Suppressor macrophage treated with lipopolysaccharide for 1 hour (primary cell): ENCODE results near the gene ZMYM4.
A peak's percentile ranks its signal among the peaks of the same experiment; 100 is the strongest.

ENCODE experiments used
- DNase-seq, 3 donors: peaks; one replicate each; pipeline ENCODE4 v3.0.0-alpha.2; 2020 to 2022

Gene ZMYM4

DNA sequence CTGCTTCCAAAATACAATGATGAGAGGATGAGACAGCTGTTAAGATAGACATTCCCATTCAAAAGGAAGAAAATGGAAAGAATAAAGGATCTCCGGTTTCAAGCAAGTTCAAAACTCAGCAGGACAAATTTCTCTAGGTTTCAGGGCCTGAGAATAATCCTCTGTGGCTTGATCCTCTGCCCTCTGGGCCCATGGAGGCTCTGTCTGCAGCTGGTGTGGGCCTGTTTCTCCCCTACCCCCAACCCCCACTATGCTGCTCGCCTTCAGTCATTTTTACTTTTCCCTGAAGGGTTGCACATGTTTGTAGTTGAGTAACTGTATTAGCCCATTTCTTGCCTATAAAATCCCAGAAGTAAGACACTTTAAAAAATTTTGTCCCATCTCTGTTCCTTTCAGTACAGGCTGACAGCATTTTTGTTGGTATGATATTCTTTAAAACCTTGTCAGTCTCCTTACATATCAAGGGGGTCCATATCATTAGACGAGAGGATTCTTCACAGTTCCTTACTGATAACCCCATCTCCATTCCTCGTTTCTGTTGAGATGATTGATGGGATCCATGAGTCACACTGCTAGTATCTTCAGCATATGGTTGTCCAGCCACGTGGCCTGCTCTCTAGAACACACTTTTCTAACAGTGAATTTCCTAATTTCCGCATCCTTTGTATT, 10.5 kb downstream of the ZMYM4 start:
- DNase-seq: no peak

DNA sequence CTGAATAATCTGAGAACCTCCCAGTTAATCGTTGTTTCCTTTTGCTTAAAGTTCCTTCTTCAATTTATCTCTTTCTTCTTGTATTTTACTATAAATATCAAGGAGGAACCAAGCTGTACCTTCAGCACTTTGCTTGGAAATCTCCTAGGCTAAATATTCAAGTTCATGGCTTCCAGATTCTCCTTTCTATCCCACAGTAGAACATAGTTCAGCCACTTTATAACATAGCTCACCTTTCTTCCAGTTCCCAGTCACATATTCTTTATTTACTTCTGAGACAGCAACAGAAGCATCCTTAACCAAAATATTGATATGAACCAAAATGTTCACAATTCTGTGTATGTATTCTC, 11.0 kb downstream of the ZMYM4 start:
- DNase-seq: no peak

DNA sequence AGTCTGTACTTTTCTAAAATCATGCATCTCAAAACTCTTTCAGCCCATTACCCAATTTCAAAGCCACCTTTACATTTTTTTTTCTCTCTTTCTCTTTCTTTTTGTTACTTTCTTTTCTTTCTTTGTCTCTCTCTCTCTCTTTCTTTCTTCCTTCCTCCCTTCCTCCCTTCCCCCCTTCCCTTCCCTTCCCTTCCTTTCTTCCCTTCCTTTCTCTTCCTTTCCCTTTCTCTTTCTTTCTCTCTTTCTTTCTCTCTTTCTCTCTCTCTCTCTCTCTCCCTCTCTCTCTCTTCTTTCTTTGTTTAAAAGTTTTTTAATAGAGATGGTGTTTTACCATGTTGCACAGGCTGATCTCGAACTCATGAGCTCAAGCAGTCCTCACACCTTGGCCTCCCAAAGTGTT, 11.5 kb downstream of the ZMYM4 start:
- no peak for DNase-seq

DNA sequence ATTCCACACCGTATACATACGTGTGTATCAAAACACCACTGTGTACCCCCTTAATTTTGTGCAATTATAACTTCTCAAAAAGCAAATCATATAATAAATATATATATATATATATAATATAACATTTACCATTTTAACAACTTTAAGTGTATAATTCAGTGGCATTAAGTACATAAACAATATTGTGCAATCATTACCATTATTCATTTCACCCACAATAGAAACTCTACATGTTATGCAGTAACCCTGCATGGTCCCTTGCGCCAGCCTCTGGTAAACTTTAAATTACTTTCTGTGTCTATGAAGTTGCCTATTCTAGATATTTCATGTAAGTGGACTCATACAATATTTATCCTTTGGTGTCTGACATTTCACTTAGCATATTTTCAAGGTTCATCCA, 13.1 kb downstream of the ZMYM4 start:
- no peak for DNase-seq

DNA sequence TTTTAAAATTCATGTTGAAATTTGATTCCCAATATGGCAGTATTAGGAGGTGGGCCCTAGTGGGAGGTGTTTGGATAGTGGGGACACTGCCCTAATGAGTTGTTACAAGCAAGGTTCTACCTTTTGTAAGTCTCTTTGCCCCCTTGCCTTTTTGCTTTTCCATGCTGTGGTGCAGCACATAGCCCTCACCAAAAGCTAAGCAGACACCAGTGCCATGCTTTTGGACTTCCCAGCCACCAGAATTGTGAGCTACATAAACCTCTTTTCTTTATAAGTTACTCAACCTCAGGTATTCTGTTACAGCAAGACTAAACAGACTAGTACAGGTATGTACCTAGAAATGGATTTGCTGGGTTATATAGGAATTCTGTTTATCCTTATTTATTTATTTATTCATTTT, 13.7 kb downstream of the ZMYM4 start:
- DNase-seq: no peak

DNA sequence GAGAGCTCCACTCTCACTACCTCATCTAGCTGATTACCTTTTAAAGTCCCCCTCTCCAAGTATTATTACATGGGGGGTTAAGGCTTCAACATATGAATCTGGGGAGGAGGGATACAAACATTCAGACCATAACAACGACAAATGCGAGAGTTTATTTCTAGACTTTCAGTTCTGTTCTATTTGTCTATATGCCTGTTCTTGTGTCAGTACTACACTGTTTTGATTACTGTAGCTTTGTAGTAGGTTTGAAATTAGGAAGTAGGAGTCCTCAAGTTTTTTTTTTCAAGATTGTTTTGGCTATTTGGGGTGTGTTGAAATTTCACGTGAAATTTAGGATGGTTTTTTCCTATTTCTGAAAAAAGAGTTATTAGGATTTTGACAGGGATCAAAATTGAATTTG, 16.3 kb downstream of the ZMYM4 start:
- no peak for DNase-seq

DNA sequence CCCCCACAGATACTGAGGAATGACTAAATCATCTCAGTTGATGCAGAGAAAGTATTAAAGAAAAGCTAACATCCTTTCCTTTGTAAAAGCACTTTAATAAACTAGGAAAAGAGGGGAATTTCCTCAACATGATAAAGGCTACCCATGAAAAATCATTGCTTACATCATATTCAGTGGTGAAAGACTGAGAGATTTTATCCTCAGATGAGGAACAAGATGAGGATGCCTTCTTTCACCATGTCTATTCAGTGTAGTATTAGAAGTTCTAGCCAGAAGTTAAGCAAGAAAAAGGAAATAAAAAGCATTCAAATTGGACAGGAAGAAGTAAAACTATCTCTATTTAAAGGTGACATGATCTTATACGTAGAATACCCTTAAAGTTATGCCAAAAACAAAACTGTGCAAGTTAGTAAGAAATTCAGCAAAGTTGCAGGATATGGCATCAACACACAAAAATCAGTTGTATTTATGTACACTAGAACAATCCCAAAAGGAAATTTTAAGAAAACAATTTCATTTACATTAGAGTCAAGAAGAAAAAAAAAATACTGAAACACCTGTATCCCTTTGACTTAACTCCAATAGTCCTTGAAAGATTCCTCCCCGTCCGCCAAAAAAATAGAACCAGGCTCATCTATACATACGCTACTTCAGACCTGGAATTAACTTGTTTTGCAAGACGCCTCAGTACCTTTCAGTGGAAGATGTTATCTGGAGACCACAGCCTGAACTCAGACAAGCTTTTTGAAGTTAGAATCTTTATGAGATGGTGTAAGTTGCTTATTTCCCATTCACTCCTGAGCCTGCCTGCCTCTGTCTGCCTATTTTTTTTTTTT, 17.5 kb downstream of the ZMYM4 start:
- DNase-seq: peak; percentile 40 to 64 (median 64)

DNA sequence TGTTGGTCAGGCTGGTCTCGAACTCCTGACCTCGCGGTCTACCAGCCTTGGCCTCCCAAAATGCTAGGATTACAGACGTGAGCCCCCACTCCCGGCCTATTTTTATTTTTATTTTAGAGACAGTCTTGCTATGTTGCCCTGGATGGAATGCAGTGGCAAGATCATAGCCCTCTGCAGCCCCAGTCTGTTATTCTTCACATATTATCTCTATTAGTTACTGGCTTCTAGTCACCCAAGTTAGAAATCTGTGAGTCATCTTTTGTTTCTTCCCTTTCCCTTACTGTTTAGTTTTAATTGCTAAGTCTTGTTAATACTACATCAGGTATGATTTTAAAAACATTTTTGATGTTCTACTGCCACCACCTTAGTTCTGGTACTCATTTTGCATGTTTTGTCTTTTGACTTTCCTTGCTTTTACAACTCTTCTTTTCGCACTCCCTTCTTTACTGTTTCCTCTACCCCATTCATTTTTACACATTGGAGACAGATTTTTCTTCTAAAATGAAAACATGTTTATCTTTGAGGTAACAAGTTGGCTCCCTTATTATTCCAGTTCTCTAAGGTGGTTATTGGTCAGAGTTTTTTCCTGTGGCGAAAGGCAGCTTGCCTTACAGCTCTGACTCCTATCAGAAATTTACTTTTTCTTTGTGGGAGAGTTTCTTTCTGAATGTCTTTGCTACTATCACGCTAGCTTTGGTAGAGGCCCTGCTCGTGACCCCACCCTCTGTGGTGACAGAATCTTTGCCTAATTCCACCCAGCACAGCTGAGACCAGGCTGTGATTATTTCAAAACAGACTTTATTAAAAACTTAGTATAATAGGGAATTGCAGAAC, 19.5 kb downstream of the ZMYM4 start:
- peak in 1 of 3 donors; percentile 18 for DNase-seq

DNA sequence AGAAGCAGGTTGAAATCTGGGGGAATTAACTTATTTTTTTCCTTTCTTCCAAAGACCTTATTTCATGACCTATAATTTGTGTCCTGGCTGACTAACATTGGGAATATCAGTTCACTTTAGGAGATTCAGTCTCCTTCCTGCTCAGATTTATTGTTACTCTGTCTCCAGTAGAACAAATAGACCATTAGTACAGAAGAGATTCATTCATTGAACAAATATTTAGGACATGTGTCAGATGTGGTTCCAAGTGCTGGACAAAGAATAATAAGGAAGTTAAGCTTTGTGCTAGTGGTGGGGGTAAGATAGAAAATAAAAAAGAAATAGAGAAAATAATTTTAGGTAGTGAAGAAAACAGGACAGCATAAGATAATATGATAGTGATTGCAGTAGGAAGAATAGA, 20.3 kb downstream of the ZMYM4 start:
- no peak for DNase-seq

DNA sequence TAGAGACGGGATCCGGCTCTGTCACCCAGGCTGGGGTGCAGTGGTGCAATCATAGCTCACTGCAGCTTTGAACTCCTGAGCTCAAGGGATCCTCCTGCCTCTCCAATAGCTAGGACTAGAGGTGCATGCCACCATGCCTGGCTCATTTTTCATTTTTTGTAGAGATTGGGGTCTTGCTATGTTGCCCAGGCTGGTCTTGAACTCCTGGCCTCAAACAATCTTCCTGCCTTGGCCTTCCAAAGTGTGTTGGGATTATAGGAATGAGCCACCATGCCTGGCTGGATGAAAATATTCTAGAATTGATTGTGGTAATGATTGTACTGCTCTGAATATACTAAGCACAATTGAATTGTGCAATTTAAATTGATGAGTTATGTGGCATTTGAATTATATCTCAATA, 21.9 kb downstream of the ZMYM4 start:
- DNase-seq: no peak

DNA sequence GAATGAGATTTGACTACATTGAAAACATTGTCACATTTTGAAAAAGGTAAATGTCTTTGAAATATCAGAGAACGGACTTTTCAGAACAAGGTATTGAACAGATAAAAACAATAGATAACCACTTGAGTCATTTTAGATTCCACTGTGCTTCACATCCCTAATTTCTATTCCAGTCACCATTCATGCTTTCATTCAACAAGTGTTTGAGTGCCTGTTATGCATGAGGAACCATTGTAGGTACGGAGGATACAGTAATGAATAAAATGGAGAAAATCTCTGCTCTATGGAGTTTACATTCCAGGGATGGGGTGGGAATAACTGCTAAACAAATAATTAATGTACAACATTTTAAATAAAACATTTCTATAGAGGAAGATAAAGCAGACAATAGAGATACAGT, 26.3 kb downstream of the ZMYM4 start:
- no peak for DNase-seq

DNA sequence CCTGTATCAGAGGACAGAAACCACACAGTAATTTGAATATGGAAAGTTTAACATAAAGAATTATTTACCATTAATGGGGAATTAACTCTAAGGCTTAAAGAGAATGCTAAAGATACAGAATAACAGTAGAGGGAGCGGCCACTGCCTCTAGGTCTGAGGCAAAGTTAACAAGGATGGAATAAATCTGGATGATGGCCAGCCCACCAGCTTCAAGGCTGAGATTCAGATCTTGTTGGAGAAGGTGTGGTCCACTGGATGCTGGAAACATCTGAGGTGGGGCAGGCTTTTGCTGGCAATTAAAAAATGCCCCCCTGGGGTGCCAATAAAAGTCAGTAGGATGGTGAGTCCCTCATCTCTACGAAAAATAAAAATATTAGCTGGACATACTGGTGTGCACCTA, 29.4 kb downstream of the ZMYM4 start:
- DNase-seq: no peak

DNA sequence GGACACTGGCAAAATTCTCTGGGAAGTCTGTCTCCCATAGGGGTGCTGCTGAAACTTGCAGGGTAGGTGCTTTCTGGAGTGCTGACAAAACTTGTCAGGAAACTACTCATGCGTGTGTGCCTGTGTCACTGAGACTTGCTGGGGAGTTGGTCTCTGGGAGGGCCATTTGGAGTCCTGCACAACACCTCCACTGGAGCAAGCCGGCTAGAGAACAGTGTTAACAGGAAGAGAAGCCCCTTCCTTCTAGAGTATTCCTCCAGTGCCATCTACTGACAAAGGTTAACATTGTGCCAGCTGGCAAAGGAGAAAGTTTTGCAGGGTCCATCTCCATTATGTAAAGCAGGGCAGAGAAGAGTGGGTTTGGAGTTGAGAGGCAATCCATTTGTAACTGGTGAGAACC, 30.0 kb downstream of the ZMYM4 start:
- peak; percentile 53 to 69 (median 62) for DNase-seq

DNA sequence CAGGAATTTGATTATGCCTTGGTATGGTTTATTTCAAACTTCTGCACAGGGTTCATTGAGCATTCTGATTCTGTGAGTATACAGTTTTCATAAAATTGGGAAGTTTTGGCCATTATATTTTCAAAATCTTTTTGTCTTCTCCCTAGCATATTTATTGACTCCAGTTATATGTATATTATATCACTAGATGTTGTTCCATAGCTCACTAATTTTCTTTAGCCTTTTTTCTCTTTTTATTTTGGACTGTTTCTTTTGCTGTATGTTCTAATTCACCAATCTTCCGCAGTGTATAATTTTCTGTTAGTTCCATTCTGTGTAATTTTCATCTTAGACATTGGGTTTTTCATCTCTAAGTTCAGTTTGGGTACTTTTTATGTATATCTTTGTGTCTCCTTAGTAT, 31.9 kb downstream of the ZMYM4 start:
- DNase-seq: no peak

DNA sequence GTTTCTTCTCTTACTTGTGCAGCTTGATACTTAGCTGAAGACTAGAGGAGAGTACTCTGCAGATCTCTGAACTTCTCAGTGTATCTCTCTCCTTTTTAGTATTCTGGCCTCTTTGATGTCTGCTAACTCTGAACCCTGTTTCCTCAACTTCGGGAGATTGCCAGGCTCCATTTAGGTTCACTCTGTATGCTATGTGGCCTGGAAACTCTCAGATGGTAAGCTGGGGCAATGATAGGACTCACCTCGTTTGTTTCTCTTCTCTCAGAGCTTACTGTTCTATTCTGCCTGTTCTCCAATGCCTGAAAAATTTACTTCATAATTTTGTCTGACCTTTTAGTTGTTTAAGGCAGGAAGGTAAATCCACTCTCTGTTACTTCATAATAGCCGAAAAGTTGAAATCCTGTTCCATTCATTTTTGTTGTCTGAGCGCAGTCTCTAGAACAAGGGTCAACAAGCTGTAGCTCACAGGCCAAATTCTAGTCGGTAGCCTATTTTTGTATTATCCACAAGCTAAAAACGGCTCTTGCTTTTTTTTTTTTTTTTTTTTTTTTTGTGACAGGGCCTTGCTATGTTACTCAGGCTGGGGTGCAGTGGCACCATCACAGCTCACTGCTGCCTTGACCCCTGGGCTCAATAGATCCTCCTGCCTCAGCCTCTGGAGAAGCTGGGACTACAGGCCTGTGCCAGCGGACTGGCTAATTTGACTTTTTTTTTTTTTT, 33.3 kb downstream of the ZMYM4 start:
- DNase-seq: no peak

DNA sequence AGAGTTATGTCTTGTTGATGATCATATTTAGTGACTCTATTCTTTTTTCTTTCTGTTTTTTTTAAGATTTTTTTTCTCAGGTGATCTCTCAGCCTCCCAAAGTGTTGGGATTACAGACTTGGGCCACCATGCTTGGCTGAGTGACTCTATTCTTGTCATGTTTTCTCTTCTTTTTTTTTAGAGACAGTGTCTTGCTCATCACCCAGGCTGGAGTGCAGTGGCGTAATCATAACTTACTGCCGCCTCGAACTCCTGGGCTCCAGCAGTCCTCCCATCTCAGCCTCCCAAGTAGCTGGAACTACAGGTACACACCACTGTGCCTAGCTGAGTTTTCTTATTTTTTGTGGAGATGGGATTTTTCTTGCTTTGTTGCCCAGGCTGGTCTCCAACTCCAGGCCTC, 36.9 kb downstream of the ZMYM4 start:
- no peak for DNase-seq

DNA sequence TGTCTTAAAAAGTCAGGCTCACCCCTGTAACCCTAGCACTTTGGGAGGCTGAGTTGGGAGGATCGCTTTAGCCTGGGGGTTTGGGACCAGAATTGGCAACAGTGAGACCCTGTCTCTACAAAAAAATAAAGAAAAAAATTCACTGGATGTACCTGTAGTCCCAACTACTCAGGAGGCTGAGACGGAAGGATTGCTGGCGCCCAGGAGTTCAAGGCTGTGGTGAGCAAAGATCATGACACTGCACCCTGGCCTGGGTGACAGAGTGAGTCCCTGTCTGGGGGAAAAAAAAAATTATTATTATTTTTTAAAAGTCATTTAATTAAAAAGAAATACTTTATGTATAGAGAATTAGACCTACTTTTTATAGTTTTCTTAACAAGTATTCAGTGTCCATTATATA, 47.1 kb downstream of the ZMYM4 start:
- no peak for DNase-seq

DNA sequence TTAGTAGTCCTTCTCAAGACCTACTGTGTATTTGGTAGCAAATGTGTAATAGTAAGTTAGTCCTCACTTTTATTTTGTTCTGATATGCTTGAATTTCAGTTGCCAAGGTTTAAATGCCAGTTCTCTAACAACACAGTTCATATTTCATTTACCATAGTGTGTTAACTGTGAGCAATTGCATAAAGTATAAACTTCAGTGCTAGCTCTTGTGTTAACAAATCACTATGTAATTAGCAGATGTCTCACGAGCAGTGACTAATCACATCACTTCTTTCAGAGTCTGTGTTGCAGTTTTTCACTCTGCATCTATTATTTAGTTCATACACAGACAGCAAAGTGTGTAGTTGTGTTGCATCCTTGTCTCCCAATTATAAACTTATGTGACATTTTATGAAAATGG, 47.8 kb downstream of the ZMYM4 start:
- DNase-seq: no peak

DNA sequence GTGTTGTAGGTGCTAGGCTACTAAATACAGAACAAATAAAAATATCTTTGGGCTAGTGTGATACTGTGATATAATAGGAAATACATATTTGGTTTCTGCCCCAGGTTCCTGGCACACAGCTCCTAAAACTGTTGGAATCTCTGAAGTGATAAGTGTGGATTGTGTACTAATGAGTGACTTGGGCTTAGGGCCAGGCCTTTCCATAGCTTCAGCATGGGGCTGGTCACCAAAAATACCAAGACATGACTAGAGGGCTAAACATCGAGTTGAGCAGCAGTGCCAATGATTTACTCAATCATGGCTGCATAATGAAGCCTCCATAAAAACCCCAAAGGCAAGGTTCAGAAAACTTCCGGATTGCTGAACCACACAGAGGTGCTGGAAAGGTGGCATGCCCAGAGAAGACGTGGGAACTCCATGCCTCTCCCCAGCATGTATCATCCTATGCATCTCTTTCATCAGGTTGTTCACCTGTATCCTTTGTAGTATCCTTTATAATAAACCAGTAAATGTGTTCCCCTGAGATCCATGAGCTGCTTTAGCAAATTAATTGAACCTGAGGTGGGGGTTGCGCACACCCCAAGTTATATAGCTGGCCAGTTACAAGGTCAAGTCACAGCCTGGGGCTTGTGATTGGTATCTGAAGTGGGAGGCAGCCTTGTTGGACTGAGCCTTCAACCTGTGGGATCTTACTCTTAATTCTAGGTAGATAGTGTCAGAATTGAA, 51.6 kb downstream of the ZMYM4 start:
- DNase-seq: no peak

DNA sequence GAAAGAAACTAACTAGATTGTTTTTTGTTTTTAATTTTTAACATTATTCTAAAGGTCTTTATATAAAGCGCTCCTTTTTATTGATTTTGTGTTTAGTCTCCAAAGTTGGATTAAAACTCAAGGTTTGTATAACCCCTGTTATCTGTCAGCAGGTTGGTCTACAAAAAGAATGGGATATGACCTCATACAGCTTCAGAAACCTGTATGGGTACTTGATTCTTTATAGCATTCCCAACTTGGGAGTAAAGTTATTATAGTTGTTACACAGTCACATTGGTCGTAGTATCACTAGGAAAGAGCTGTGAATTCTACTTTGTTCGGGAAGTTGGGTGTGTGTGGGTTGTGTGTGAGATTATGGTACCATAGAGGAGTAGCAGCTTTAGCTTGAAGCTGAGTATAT, 52.4 kb downstream of the ZMYM4 start:
- DNase-seq: no peak

DNA sequence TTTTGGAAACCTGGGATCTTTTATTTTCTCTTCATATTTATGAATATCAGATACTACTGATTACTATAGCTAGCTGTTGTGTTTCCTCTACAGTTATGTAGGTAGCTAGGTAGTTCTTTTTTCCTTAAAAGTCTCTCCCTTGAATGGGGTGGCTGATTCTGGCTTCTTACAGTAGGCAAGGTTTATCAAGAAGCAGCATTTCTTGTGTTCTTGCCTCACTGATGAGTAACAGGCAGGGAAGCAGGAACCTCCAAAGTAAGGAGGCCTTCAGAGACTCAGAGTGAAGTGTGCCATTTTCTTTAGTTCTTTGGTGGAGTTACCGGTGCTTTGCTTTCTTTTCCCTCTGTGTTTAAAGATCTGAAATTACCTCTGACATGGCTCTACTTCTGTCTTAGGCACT, 56.0 kb downstream of the ZMYM4 start:
- peak; percentile 31 to 47 (median 34) for DNase-seq

DNA sequence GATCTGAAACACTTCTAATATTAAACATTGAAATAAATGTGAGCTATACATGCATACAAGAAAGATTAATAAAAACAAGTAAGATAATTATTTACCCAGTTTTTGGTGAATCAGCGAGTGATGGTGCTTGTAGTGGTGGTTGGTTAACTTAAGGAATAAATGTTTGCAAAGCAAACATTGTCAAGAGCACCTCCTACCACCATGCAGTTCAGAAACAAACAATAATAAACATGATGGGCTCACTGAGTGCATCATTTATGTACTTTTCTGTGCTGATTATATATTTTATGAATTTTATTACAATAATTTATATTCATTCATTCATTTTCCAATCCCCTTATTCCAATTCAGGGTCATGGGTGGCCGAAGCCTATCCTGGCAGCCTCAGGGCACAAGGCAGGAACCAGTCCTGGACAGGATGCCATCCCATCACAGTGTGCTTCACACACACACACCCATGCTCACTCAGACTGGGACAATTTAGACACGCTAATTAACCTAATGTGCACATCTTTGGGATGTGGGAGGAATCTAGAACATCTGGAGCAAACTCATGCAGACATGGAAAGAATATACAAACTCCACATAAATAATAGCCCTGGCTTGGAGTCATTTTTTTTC, 57.8 kb downstream of the ZMYM4 start:
- DNase-seq: no peak
